Measurements from ENCODE around the gene CELA2B. TPM values are rescaled to one million over a fixed set of nuclear protein-coding genes. Genes with fewer than 3 reads are reported as not detected.

The CELA2B gene
- total and polyA plus RNA-seq, 2 of the 8 experiments (the other 6 are each of a cell fraction or from before 2014, with no cell fraction given), result not detected

GRCh38 chr1:15442119-15442518, 33.8 kb upstream of the CELA2B start (continued):
- TF ChIP-seq SAP30 (IDR thresholded peaks at IDR 0.05; ENCODE audit: insufficient read depth, insufficient replicate concordance, low read length), result no peak
- no peak for TF ChIP-seq EGR1 (IDR thresholded peaks at IDR 0.05; ENCODE audit: borderline replicate concordance, low read depth, low read length)
- no peak for TF ChIP-seq CTBP2 (IDR thresholded peaks at IDR 0.05; ENCODE audit: borderline replicate concordance, insufficient read depth, insufficient read length, low read length)
- TF ChIP-seq MAFK (IDR thresholded peaks at IDR 0.05; ENCODE audit: low read depth, low read length), result no peak
- TF ChIP-seq POLR2A (IDR thresholded peaks at IDR 0.05; ENCODE audit: control extremely low read depth in 1 of 2, low read depth in 2 of 2, low read length in 2 of 2), result no peak
- no peak for TF ChIP-seq SIRT6 (IDR thresholded peaks at IDR 0.05; ENCODE audit: low read length)
- no peak for TF ChIP-seq GABPA (IDR thresholded peaks at IDR 0.05; ENCODE audit: borderline replicate concordance, insufficient read depth, low read length)
- TF ChIP-seq CHD1 (IDR thresholded peaks at IDR 0.05; ENCODE audit: low read depth, low read length), result no peak
- no peak for TF ChIP-seq PHF8 (conservative IDR thresholded peaks at IDR 0.05; ENCODE audit: low read depth, low read length)

Data from H1 (cell line).